GM23338 (cell line): Measurements from ENCODE around the gene PIK3IP1. TPM values are rescaled to one million over a fixed set of nuclear protein-coding genes. Genes with fewer than 3 reads are reported as not detected.

Source experiments
- ATAC-seq: fragments of 200-7000 bp; cut with Tn5 transposase; 3 replicates; pipeline ENCODE4 v1.9.1; 2020
- DNase-seq: peaks from one replicate; pipeline ENCODE4 v3.0.0-alpha.2; 2015; ENCODE audit warnings: low spot score
- H2AFZ ChIP-seq: fragments of 200-600 bp; sonication (generic); 2 replicates; pipeline ENCODE4 v1.8.0; 2016; ENCODE audit warnings: antibody characterized with exemption, mild to moderate bottlenecking, moderate library complexity
- H3F3A ChIP-seq: fragments of 200-600 bp; sonication (generic); replicated peaks from 2 replicates; pipeline ENCODE4 v1.8.0; 2017; ENCODE audit warnings: antibody characterized with exemption, mixed run types, low read depth
- H3K27ac ChIP-seq: fragments of 200-600 bp; sonication (generic); 2 replicates; pipeline ENCODE4 v1.6.1; 2016; ENCODE audit warnings: low read depth
- H3K27me3 ChIP-seq: fragments of 200-600 bp; sonication (generic); 2 replicates; pipeline ENCODE4 v1.8.0; 2016; ENCODE audit warnings: mild to moderate bottlenecking, mixed run types, moderate library complexity; ENCODE audit not compliant: insufficient read depth
- H3K36me3 ChIP-seq: fragments of 200-600 bp; sonication (generic); 2 replicates; pipeline ENCODE4 v1.8.0; 2016; ENCODE audit warnings: mild to moderate bottlenecking; ENCODE audit not compliant: insufficient read depth
- H3K4me1 ChIP-seq: fragments of 200-600 bp; sonication (generic); 2 replicates; pipeline ENCODE4 v1.8.0; 2016; ENCODE audit warnings: mild to moderate bottlenecking, moderate library complexity; ENCODE audit not compliant: insufficient read depth
- H3K4me2 ChIP-seq: fragments of 200-600 bp; sonication (generic); 2 replicates; pipeline ENCODE4 v1.7.1; 2017; ENCODE audit warnings: mixed run types
- H3K4me3 ChIP-seq: fragments of 200-600 bp; sonication (generic); 2 replicates; pipeline ENCODE4 v1.6.1; 2016; ENCODE audit warnings: mixed run types
- H3K79me2 ChIP-seq: fragments of 200-600 bp; sonication (generic); replicated peaks from 2 replicates; pipeline ENCODE4 v1.8.0; 2017; ENCODE audit warnings: mild to moderate bottlenecking; ENCODE audit not compliant: insufficient read depth
- H3K9me2 ChIP-seq: fragments of 200-600 bp; sonication (generic); 2 replicates; pipeline ENCODE4 v1.8.0; 2017; ENCODE audit not compliant: insufficient read depth
- H4K20me1 ChIP-seq: fragments of 200-600 bp; sonication (generic); replicated peaks from 2 replicates; pipeline ENCODE4 v1.8.0; 2017; ENCODE audit warnings: mild to moderate bottlenecking; ENCODE audit not compliant: insufficient read depth
- H3K27ac Mint-ChIP-seq: 2 replicates; pipeline ENCODE4 v1.8.0; 2020; ENCODE audit warnings: inconsistent platforms, mild to moderate bottlenecking, moderate library complexity, mixed read lengths
- H3K27me3 Mint-ChIP-seq: 3 replicates; pipeline ENCODE4 v1.8.0; 2022; ENCODE audit warnings: low read depth, mild to moderate bottlenecking, moderate library complexity, mixed read lengths, inconsistent platforms; ENCODE audit not compliant: insufficient read depth, poor library complexity
- H3K36me3 Mint-ChIP-seq: 3 replicates; pipeline ENCODE4 v1.8.0; 2021; ENCODE audit warnings: low read depth, mild to moderate bottlenecking, inconsistent platforms, moderate library complexity, mixed read lengths
- H3K4me1 Mint-ChIP-seq: 3 replicates; pipeline ENCODE4 v1.8.0; 2020; ENCODE audit warnings: mild to moderate bottlenecking, inconsistent platforms, mixed read lengths
- H3K4me3 Mint-ChIP-seq: 3 replicates; pipeline ENCODE4 v1.8.0; 2021; ENCODE audit warnings: moderate library complexity, mild to moderate bottlenecking, inconsistent platforms, mixed read lengths
- H3K9me3 Mint-ChIP-seq: 3 replicates; pipeline ENCODE4 v1.8.0; 2020; ENCODE audit warnings: moderate library complexity, mild to moderate bottlenecking, inconsistent platforms, mixed read lengths
- CTCF ChIP-seq, 2 experiments: fragments of 200-600 bp in 1 of 2; sonication (generic) in 1 of 2; conservative IDR thresholded peaks; 2 replicates each; pipeline versions ENCODE4 v1.5.1 to v1.6.1; 2016 to 2017; ENCODE audit warnings: antibody characterized with exemption in 2 of 2, low read depth in 2 of 2, mild to moderate bottlenecking in 2 of 2, moderate library complexity in 1 of 2
- ETS1 ChIP-seq: IDR thresholded peaks from 2 replicates; pipeline ENCODE4 v1.6.1; 2016; ENCODE audit warnings: antibody characterized with exemption
- ZNF462 ChIP-seq: fragments of 250-450 bp; sonication (Bioruptor Pico); IDR thresholded peaks from 2 replicates; pipeline ENCODE4 v1.5.0; 2020; ENCODE audit warnings: mild to moderate bottlenecking, moderate library complexity
- polyA plus RNA-seq: library from polyadenylated mRNA; unstranded; fragments of >200 nt; fragmentation: Nextera tagmentation; extraction: Ambion mirVana; gene quantifications from 2 replicates; pipeline ENCODE4 v1.2.1, GENCODE V29; 2016
- total RNA-seq: library from RNA; depleted of rRNA; stranded (reverse); fragments of >200 nt; shearing (Covaris generic); gene quantifications from 2 replicates; pipeline ENCODE4 v1.2.3, GENCODE V29; 2014

PIK3IP1 gene
- total and polyA plus RNA-seq, 2 experiments from 2014 or later: 1.1 to 2.2 TPM

GRCh38 chr22:31332010-31332409, 39.7 kb upstream of the PIK3IP1 start (continued):
- TF ChIP-seq ZNF462 (CRISPR knock-in tag) (no peak), ETS1 (no peak), CTCF (conservative IDR thresholded peaks at IDR 0.05; ENCODE audit: low read depth in 2 of 2) (no peak)

GRCh38 chr22:31329453-31330215, 37.3 kb upstream of the PIK3IP1 start:
- H3K9me3 Mint-ChIP-seq: no peaks in the 10 kb centered on the region
- Histone ChIP-seq H3K4me2 (no peak overlapping the region), H4K20me1 (peaks cover 27% of the 10 kb centered on the region), H3K27ac (no peak overlapping the region), H3K4me3 (no peak overlapping the region), H3K36me3 (peaks cover 43% of the 10 kb centered on the region), H3K27me3 (no peaks in the 10 kb centered on the region), H2AFZ (no peak overlapping the region), H3K4me1 (no peaks in the 10 kb centered on the region), H3F3A (no peaks in the 10 kb centered on the region), H3K79me2 (peaks cover 23% of the 10 kb centered on the region), H3K9me2 (no peaks in the 10 kb centered on the region)
- no peak for ATAC-seq
- peaks cover 94% of the 10 kb centered on the region for H3K36me3 Mint-ChIP-seq
- H3K27ac Mint-ChIP-seq: no peak overlapping the region
- DNase-seq: no peak
- H3K4me1 Mint-ChIP-seq: peaks cover 6% of the 10 kb centered on the region; the same call in 2 of the 3 replicates
- peaks cover 3% of the 10 kb centered on the region for H3K27me3 Mint-ChIP-seq
- H3K4me3 Mint-ChIP-seq: no peak overlapping the region
- TF ChIP-seq ZNF462 (CRISPR knock-in tag): no peak
